ENCODE measurements around the gene PARN.
"Not testable (repeated sequence)": the region's sequence is repeated elsewhere in the genome, so short reads cannot be mapped to it uniquely, and the experiment has no call there.

The PARN gene

GRCh38 chr16:14574698-14575415 is 55.2 kb downstream of the PARN start:
- not testable (repeated sequence) for DNase-seq (ENCODE audit: low spot score)

GRCh38 chr16:14572535-14572934 is 57.5 kb downstream of the PARN start:
- no peak for DNase-seq (ENCODE audit: low spot score)

GRCh38 chr16:14569213-14569612 is 60.8 kb downstream of the PARN start:
- DNase-seq (ENCODE audit: low spot score) = no peak

GRCh38 chr16:14566599-14566998 is 63.5 kb downstream of the PARN start:
- no peak for DNase-seq (ENCODE audit: low spot score)

- DNase-seq (ENCODE audit: low spot score) = no peak
Measured at GRCh38 chr16:14565688-14566025, 64.4 kb downstream of the PARN start.

- DNase-seq (ENCODE audit: low spot score) = no peak
Measured at GRCh38 chr16:14564861-14565687, 65.0 kb downstream of the PARN start.

- no peak for DNase-seq (ENCODE audit: low spot score)
Measured at GRCh38 chr16:14564323-14564722, 65.7 kb downstream of the PARN start.

- DNase-seq (ENCODE audit: low spot score) = peak; percentile 7
Measured at GRCh38 chr16:14562691-14563491, 67.2 kb downstream of the PARN start.

GRCh38 chr16:14560523-14560922 is 69.5 kb downstream of the PARN start:
- DNase-seq (ENCODE audit: low spot score) = no peak

GRCh38 chr16:14559809-14560241 is 70.2 kb downstream of the PARN start:
- DNase-seq (ENCODE audit: low spot score) = no peak

- DNase-seq (ENCODE audit: low spot score) = no peak
Measured at GRCh38 chr16:14553447-14553846, 76.6 kb downstream of the PARN start.

GRCh38 chr16:14549789-14550153 is 80.3 kb downstream of the PARN start:
- DNase-seq (ENCODE audit: low spot score) = no peak

- no peak for DNase-seq (ENCODE audit: low spot score)
Measured at GRCh38 chr16:14548933-14549788, 80.9 kb downstream of the PARN start.

- no peak for DNase-seq (ENCODE audit: low spot score)
Measured at GRCh38 chr16:14545346-14545884, 84.6 kb downstream of the PARN start.

GRCh38 chr16:14544846-14545245 is 85.2 kb downstream of the PARN start:
- not testable (repeated sequence) for DNase-seq (ENCODE audit: low spot score)

GRCh38 chr16:14539631-14540030 is 90.4 kb downstream of the PARN start:
- DNase-seq (ENCODE audit: low spot score) = no peak

- no peak for DNase-seq (ENCODE audit: low spot score)
Measured at GRCh38 chr16:14539156-14539555, 90.9 kb downstream of the PARN start.

GRCh38 chr16:14538604-14539003 is 91.5 kb downstream of the PARN start:
- no peak for DNase-seq (ENCODE audit: low spot score)

- no peak for DNase-seq (ENCODE audit: low spot score)
Measured at GRCh38 chr16:14531613-14532012, 98.4 kb downstream of the PARN start.

GRCh38 chr16:14531101-14531500 is 99.0 kb downstream of the PARN start:
- DNase-seq (ENCODE audit: low spot score) = no peak

GRCh38 chr16:14530046-14530445 is 100.0 kb downstream of the PARN start:
- no peak for DNase-seq (ENCODE audit: low spot score)
